ENCODE measurements around the gene NUP210. TPM values are rescaled to one million over a fixed set of nuclear protein-coding genes. Genes with fewer than 3 reads are reported as not detected.

NUP210 gene
- total RNA-seq, 1 experiment from 2014 or later: 0.05 TPM

- Histone ChIP-seq H3K27me3 (replicated peaks) (no peaks in the 10 kb centered on the region), H3K27ac (no peak overlapping the region), H3K36me3 (no peaks in the 10 kb centered on the region), H3K4me1 (replicated peaks) (no peaks in the 10 kb centered on the region), H3K9me3 (replicated peaks) (no peaks in the 10 kb centered on the region), H3K4me3 (no peak overlapping the region)
- no peak for DNase-seq (ENCODE audit: low read depth in 1 of 2, low spot score in 2 of 2)
These were observed 49.5 kb downstream of the NUP210 start for GRCh38 chr3:13370609-13371008.

DNA sequence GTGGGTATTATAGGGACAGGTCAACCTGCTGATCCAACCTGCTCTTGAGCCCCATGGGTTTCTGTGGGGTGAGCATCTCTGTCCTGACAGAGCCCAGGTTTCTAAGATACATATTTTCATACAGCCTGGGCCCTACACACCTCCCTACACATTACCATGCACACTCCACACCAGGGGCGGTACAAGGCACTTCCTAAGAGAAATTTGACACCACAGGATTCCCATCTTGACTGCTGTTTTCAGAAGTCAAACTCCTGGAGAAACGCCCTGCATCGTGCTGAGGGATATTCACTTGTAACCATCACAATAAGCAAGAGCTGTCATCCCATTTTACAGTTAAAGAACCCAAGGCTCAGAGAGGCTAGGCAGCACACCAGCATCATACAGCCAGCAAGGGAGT lies 50.1 kb downstream of the NUP210 start:
- no peaks in the 10 kb centered on the region for H3K4me1 ChIP-seq (replicated peaks)

DNA sequence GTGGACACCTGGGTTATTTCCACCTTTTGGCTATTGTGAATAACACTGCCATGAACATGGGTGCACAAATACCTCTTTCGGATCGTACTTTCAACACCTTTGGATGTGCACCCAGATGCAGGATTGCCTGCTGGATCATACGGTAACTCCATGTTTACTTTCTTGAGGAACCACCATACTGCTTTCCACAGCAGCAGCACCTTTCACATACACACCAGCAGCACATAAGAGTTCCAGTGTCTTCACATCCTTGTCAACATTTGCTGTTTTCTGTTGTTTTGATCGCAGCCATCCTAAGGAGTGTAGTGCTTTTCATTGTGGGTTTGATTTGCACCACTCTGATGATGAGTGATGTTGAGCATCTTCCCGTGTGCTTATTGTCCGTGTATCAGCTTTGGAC lies 51.3 kb downstream of the NUP210 start:
- Histone ChIP-seq H3K4me1 (replicated peaks) (no peaks in the 10 kb centered on the region), H3K27me3 (replicated peaks) (no peaks in the 10 kb centered on the region), H3K9me3 (replicated peaks) (no peaks in the 10 kb centered on the region), H3K4me3 (no peak overlapping the region), H3K36me3 (no peaks in the 10 kb centered on the region), H3K27ac (no peak overlapping the region)
- DNase-seq (ENCODE audit: low read depth in 1 of 2, low spot score in 2 of 2): no peak

More for the DNA sequence above, 50.1 kb downstream of the NUP210 start:
- Histone ChIP-seq H3K36me3 (no peaks in the 10 kb centered on the region), H3K9me3 (replicated peaks) (no peaks in the 10 kb centered on the region), H3K27me3 (replicated peaks) (no peaks in the 10 kb centered on the region), H3K4me3 (no peak overlapping the region), H3K27ac (no peak overlapping the region)
- no peak for DNase-seq (ENCODE audit: low read depth in 1 of 2, low spot score in 2 of 2)

- no peaks in the 10 kb centered on the region for H3K27me3 ChIP-seq (replicated peaks)
- H3K4me3 ChIP-seq: no peak overlapping the region
- H3K36me3 ChIP-seq: no peaks in the 10 kb centered on the region
- H3K27ac ChIP-seq: no peak overlapping the region
- no peaks in the 10 kb centered on the region for H3K4me1 ChIP-seq (replicated peaks)
- no peak for DNase-seq (ENCODE audit: low read depth in 1 of 2, low spot score in 2 of 2)
- H3K9me3 ChIP-seq (replicated peaks): no peaks in the 10 kb centered on the region
These were observed 52.4 kb downstream of the NUP210 start for GRCh38 chr3:13367728-13368127.

DNA sequence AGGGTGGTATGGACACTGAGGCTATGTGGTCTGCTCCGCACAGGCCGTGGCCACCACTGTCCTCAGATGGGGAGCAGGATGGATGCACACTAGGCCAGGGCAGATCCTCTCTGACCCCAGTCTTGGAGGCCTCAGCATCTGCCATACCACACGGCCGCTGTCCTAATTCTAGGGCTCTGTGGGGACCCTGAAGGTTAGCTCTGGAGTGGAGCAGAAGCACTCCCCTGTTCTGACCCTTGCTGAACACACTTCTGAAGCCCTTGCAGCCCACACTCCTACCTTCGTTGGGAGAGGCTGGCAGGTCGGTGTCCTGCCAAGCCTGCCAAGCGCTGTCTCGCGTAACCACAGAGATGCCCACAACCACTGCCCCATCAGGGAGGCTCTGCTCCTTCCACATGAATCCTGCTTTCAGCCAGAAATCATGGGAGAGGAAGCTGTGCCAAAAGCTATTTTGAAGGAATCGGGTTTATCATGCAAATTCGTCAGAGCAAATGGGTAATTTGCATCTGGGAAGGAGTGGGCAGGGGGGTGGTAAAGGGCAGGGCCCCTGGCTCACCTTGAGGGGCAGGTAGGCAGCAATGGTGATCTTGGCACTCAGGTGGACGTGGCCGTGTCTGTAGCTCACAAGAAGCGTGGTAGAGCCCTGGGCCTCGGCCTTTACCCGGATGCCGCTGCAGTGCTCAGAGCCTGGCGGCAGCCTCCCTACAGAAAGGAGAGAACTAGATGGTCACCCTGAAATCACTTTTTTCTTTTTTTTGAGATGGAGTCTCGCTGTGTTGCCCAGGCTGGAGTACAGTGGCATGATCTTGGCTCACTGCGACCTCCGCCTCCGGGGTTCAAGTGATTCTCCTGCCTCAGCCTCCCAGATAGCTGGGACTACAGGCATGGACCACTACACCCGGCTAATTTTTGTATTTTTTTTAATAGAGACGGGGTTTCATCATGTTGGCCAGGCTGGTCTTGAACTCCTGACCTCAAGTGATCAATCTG lies 54.4 kb downstream of the NUP210 start:
- no peak for DNase-seq (ENCODE audit: low read depth in 1 of 2, low spot score in 2 of 2)
- Histone ChIP-seq H3K27ac (no peak overlapping the region), H3K4me3 (no peak overlapping the region), H3K9me3 (replicated peaks) (no peaks in the 10 kb centered on the region), H3K36me3 (no peaks in the 10 kb centered on the region), H3K4me1 (replicated peaks) (no peaks in the 10 kb centered on the region), H3K27me3 (replicated peaks) (no peaks in the 10 kb centered on the region)

GRCh38 chr3:13364602-13365271 lies 55.4 kb downstream of the NUP210 start:
- peak in 1 of 2 experiments; percentile 16 for DNase-seq (ENCODE audit: low read depth in 1 of 2, low spot score in 2 of 2)
- H3K9me3 ChIP-seq (replicated peaks): no peaks in the 10 kb centered on the region
- no peaks in the 10 kb centered on the region for H3K36me3 ChIP-seq
- no peaks in the 10 kb centered on the region for H3K27me3 ChIP-seq (replicated peaks)
- no peak overlapping the region for H3K27ac ChIP-seq
- H3K4me1 ChIP-seq (replicated peaks): no peaks in the 10 kb centered on the region
- H3K4me3 ChIP-seq: no peak overlapping the region

DNA sequence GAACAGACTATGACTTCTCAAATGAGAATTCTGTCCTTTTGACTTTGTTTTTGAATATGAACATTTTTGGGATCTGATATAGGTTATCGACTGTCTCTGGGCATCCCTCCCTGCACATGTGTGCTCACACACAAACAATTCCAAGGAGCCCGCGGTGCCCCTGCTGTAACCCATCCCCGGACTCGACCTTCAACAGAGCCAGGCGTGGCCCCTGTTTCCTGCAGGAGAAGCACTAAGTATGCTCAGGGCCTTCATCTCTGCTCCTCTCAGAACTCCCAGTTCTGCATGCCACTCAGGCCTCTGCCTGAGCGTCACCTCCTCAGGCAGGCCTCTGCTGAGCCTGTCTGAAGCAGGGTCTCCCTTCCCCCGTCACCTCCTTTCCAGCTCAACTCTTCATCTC lies 57.6 kb downstream of the NUP210 start:
- Histone ChIP-seq H3K4me1 (replicated peaks) (no peaks in the 10 kb centered on the region), H3K36me3 (no peaks in the 10 kb centered on the region), H3K9me3 (replicated peaks) (no peaks in the 10 kb centered on the region), H3K27me3 (replicated peaks) (no peaks in the 10 kb centered on the region), H3K4me3 (no peak overlapping the region), H3K27ac (no peak overlapping the region)
- DNase-seq (ENCODE audit: low read depth in 1 of 2, low spot score in 2 of 2): no peak

GRCh38 chr3:13359916-13360315 lies 60.2 kb downstream of the NUP210 start:
- H3K4me3 ChIP-seq: no peak overlapping the region
- H3K27me3 ChIP-seq (replicated peaks): no peaks in the 10 kb centered on the region
- no peaks in the 10 kb centered on the region for H3K4me1 ChIP-seq (replicated peaks)

DNA sequence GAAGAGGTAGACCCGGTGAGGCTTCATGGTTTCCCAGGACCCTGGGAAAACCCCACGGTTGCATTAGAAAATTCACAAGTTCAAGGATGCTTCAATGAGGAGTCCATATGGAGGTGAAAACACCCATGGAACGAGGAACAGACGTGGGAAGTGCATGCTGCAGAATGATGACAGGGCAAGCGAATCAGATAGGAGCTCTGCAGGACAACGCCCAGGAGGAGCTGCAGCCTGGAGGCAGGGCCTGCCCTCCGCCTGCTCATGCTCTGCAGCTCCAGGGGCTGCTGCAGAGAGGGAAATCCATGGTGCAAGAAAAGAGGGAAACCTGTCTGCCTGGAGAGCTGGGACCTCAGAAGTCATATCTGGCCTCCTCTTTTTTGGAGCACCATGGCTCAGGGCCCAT lies 61.5 kb downstream of the NUP210 start:
- no peaks in the 10 kb centered on the region for H3K4me1 ChIP-seq (replicated peaks)
- no peaks in the 10 kb centered on the region for H3K36me3 ChIP-seq
- no peak overlapping the region for H3K4me3 ChIP-seq
- no peaks in the 10 kb centered on the region for H3K9me3 ChIP-seq (replicated peaks)
- no peak overlapping the region for H3K27ac ChIP-seq
- DNase-seq (ENCODE audit: low read depth in 1 of 2, low spot score in 2 of 2): no peak
- H3K27me3 ChIP-seq (replicated peaks): no peaks in the 10 kb centered on the region

More at GRCh38 chr3:13359916-13360315, 60.2 kb downstream of the NUP210 start:
- Histone ChIP-seq H3K27ac (no peak overlapping the region), H3K36me3 (no peaks in the 10 kb centered on the region), H3K9me3 (replicated peaks) (no peaks in the 10 kb centered on the region)
- DNase-seq (ENCODE audit: low read depth in 1 of 2, low spot score in 2 of 2): no peak

GRCh38 chr3:13358051-13358450 lies 62.1 kb downstream of the NUP210 start:
- Histone ChIP-seq H3K9me3 (replicated peaks) (no peaks in the 10 kb centered on the region), H3K27me3 (replicated peaks) (no peaks in the 10 kb centered on the region), H3K4me3 (no peak overlapping the region), H3K36me3 (no peaks in the 10 kb centered on the region), H3K4me1 (replicated peaks) (no peaks in the 10 kb centered on the region), H3K27ac (no peak overlapping the region)
- no peak for DNase-seq (ENCODE audit: low read depth in 1 of 2, low spot score in 2 of 2)

DNA sequence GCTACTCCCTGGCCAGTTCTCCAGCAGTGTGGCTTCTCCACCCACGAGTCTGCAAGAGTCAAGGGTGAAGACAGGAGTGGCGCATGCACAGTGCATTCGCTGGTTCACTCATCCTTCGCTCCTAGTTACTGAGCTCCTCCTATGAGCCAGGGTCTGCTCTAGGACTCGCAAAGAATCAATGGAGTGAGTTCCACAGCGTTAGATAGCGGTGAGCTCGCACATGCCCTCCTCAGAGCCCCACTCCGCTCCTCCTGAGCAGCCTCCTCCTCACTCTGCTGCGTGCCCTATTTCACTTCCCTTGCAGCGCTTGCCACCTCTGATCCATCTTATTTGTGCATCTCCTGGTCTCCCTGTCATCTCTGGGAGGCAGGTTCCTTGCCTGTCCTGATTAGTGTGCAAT lies 63.0 kb downstream of the NUP210 start:
- H3K36me3 ChIP-seq: no peaks in the 10 kb centered on the region
- H3K4me1 ChIP-seq (replicated peaks): peaks cover 5% of the 10 kb centered on the region
- no peak for DNase-seq (ENCODE audit: low read depth in 1 of 2, low spot score in 2 of 2)
- H3K27me3 ChIP-seq (replicated peaks): no peaks in the 10 kb centered on the region
- no peak overlapping the region for H3K4me3 ChIP-seq
- H3K9me3 ChIP-seq (replicated peaks): no peaks in the 10 kb centered on the region
- no peak overlapping the region for H3K27ac ChIP-seq

DNA sequence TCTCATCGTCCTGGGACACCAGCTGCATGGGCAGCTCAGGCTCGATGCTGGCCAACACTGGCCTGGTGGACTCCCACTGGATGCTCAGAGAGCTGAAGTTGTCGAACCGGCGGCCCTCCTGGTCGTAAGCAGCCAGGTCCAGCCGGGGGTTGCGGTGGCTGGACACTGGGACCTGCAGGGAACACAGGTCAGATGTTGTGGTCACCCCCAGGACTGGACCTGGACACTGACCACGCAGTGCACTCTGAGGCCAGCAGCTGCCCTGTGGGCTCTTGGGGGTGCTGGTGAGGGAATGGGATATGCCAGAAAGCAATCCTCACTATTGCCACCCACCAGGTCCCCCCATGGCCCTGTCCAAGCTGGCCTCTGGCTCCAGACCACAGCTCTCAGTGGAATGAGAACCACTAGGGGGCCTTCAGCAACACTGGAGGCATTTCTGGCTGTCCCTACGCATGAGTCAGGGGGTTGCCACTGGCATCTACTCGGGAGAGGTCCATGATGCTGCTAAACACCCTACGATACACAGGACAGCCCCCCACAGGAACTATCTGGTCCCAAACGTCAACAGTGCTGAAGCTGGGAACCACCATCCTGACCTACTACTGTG lies 66.1 kb downstream of the NUP210 start:
- DNase-seq (ENCODE audit: low read depth in 1 of 2, low spot score in 2 of 2): no peak
- H3K27ac ChIP-seq: no peak overlapping the region
- H3K4me1 ChIP-seq (replicated peaks): peaks cover 5% of the 10 kb centered on the region
- H3K4me3 ChIP-seq: no peak overlapping the region
- H3K36me3 ChIP-seq: no peaks in the 10 kb centered on the region
- no peaks in the 10 kb centered on the region for H3K27me3 ChIP-seq (replicated peaks)
- no peaks in the 10 kb centered on the region for H3K9me3 ChIP-seq (replicated peaks)

GRCh38 chr3:13353506-13353905 lies 66.6 kb downstream of the NUP210 start:
- DNase-seq (ENCODE audit: low read depth in 1 of 2, low spot score in 2 of 2): no peak
- H3K4me3 ChIP-seq: no peak overlapping the region

More at GRCh38 chr3:13353506-13353905, 66.6 kb downstream of the NUP210 start:
- Histone ChIP-seq H3K36me3 (no peaks in the 10 kb centered on the region), H3K27me3 (replicated peaks) (0 out of 2 replicates have a peak, but pooled peaks cover 3% of the 10 kb centered on the region), H3K27ac (no peak overlapping the region), H3K4me1 (replicated peaks) (peaks cover 5% of the 10 kb centered on the region), H3K9me3 (replicated peaks) (no peaks in the 10 kb centered on the region)
